NCI-H2196 treated with DMSO at 0.1 percent for 48 hours (cell line): ENCODE data around the gene ZNF737.
A peak's percentile ranks its signal among the peaks of the same experiment; 100 is the strongest.
"Not testable (repeated sequence)": the region's sequence is repeated elsewhere in the genome, so short reads cannot be mapped to it uniquely, and the experiment has no call there.

Source experiments
- DNase-seq: peaks from one replicate; lab custom pipeline; 2025; ENCODE audit not compliant: unreplicated experiment; lab: John Stamatoyannopoulos, UW

Gene ZNF737

GRCh38 chr19:20565321-20566018, at the start of gene ZNF737:
ZNF737 (minus strand) TSS chr19:20565781; CDS start chr19:20565640, 141 bp downstream.
- peak; percentile 91 for DNase-seq

GRCh38 chr19:20614971-20615370, 49.4 kb upstream of the ZNF737 start:
- DNase-seq: not testable (repeated sequence)

- no peak for DNase-seq
These were observed 47.2 kb upstream of the ZNF737 start for GRCh38 chr19:20612711-20613316.

GRCh38 chr19:20611866-20612265, 46.3 kb upstream of the ZNF737 start:
- DNase-seq: no peak

GRCh38 chr19:20607943-20608342, 42.4 kb upstream of the ZNF737 start:
- no peak for DNase-seq

- no peak for DNase-seq
These were observed 7.0 kb downstream of the ZNF737 start for GRCh38 chr19:20558571-20558970.

- no peak for DNase-seq
These were observed 7.6 kb downstream of the ZNF737 start for GRCh38 chr19:20558011-20558410.

GRCh38 chr19:20544667-20545333, 20.8 kb downstream of the ZNF737 start:
- DNase-seq: not testable (repeated sequence)

- DNase-seq: not testable (repeated sequence)
These were observed 35.3 kb downstream of the ZNF737 start for GRCh38 chr19:20530303-20530702.

GRCh38 chr19:20513189-20513904, 52.2 kb downstream of the ZNF737 start:
- no peak for DNase-seq

- DNase-seq: no peak
These were observed 62.1 kb downstream of the ZNF737 start for GRCh38 chr19:20503476-20503875.
